ENCODE results near the gene ENOPH1.

ENOPH1 gene

DNA sequence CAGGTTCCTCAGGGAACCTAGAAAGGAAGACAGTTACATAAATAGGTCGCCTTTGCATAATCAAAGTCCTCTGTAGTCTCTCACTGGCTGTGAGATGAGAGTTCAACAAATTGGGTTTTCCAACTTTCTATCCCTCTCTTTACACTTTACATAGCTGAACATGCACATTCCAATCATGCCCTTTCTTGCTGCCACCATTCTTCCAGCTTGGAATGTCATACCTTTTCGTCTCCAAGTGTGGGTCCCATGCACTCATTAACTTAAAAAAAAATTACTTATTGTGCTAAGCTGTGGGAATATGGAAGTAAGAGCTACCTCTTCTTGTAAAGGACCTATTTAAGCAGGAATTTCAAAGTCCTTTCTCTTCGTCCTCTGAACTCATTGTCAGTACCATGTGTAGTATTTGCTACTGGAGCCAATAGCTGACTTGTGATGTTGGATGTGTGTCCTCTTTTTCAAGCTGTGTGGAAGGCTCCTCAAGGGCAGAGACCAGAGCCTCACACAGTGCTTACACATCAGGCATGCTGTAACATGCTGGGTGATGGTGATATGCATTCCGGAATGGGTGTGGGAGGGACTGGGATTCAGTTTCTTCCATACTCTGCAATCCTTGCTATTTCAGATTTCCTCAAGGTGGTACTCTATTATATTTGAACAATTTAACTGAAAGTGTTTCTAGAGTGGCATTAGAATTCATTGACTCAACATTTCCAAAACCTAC lies 7.1 kb downstream of the ENOPH1 start (continued):
- no peak for TF ChIP-seq TSHZ1 (tag by site-specific recombination; IDR thresholded peaks at IDR 0.05; ENCODE audit: borderline replicate concordance)
- TF ChIP-seq ZNF112 (tag by site-specific recombination; IDR thresholded peaks at IDR 0.05) = no peak
- TF ChIP-seq EGR2 (tag by site-specific recombination; IDR thresholded peaks at IDR 0.05; ENCODE audit: low read depth) = no peak
- no peak for TF ChIP-seq ZNF645 (tag by site-specific recombination; IDR thresholded peaks at IDR 0.05)
- TF ChIP-seq ZBTB17 (tag by site-specific recombination; IDR thresholded peaks at IDR 0.05) = peak; percentile 59; the same call in 1 of the 2 replicates
- no peak for TF ChIP-seq ZNF654 (tag by site-specific recombination; IDR thresholded peaks at IDR 0.05; ENCODE audit: low read depth)
- no peak for TF ChIP-seq SCRT1 (tag by site-specific recombination; IDR thresholded peaks at IDR 0.05; ENCODE audit: borderline replicate concordance)
- no peak for TF ChIP-seq ZNF223 (tag by site-specific recombination; IDR thresholded peaks at IDR 0.05)
- TF ChIP-seq ZXDB (tag by site-specific recombination; IDR thresholded peaks at IDR 0.05) = no peak
- 0 out of 2 replicates have a peak, but pooled peaks have one; percentile 59 for TF ChIP-seq TRIM28 (IDR thresholded peaks at IDR 0.05; ENCODE audit: borderline replicate concordance, low read length)
- TF ChIP-seq MZF1 (tag by site-specific recombination; IDR thresholded peaks at IDR 0.05; ENCODE audit: borderline replicate concordance) = no peak
- TF ChIP-seq ZNF354C (tag by site-specific recombination; IDR thresholded peaks at IDR 0.05; ENCODE audit: borderline replicate concordance, low read depth) = no peak
- no peak for TF ChIP-seq BCL11B (tag by site-specific recombination; IDR thresholded peaks at IDR 0.05; ENCODE audit: low read depth)
- no peak for TF ChIP-seq SALL2 (tag by site-specific recombination; IDR thresholded peaks at IDR 0.05; ENCODE audit: borderline replicate concordance)
- TF ChIP-seq ZNF501 (tag by site-specific recombination; IDR thresholded peaks at IDR 0.05) = no peak
- no peak for TF ChIP-seq ZNF280C (tag by site-specific recombination; IDR thresholded peaks at IDR 0.05)
- no peak for TF ChIP-seq ZNF624 (tag by site-specific recombination; IDR thresholded peaks at IDR 0.05)
- no peak for TF ChIP-seq ZNF626 (tag by site-specific recombination; IDR thresholded peaks at IDR 0.05)
- peak; percentile 99 for TF ChIP-seq ZNF600 (tag by site-specific recombination; IDR thresholded peaks at IDR 0.05)
- no peak for TF ChIP-seq GLIS2 (tag by site-specific recombination; IDR thresholded peaks at IDR 0.05)
- TF ChIP-seq ZNF521 (tag by site-specific recombination; IDR thresholded peaks at IDR 0.05) = no peak
- TF ChIP-seq ZNF157 (tag by site-specific recombination; IDR thresholded peaks at IDR 0.05) = no peak
- TF ChIP-seq ZNF350 (tag by site-specific recombination; IDR thresholded peaks at IDR 0.05) = no peak
- TF ChIP-seq, protein P1, sequence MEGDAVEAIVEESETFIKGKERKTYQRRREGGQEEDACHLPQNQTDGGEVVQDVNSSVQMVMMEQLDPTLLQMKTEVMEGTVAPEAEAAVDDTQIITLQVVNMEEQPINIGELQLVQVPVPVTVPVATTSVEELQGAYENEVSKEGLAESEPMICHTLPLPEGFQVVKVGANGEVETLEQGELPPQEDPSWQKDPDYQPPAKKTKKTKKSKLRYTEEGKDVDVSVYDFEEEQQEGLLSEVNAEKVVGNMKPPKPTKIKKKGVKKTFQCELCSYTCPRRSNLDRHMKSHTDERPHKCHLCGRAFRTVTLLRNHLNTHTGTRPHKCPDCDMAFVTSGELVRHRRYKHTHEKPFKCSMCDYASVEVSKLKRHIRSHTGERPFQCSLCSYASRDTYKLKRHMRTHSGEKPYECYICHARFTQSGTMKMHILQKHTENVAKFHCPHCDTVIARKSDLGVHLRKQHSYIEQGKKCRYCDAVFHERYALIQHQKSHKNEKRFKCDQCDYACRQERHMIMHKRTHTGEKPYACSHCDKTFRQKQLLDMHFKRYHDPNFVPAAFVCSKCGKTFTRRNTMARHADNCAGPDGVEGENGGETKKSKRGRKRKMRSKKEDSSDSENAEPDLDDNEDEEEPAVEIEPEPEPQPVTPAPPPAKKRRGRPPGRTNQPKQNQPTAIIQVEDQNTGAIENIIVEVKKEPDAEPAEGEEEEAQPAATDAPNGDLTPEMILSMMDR (tag by site-specific recombination; IDR thresholded peaks at IDR 0.05) = no peak
- TF ChIP-seq HOXC10 (CRISPR knock-in tag; IDR thresholded peaks at IDR 0.05) = no peak
- TF ChIP-seq ZNF341 (tag by site-specific recombination; IDR thresholded peaks at IDR 0.05; ENCODE audit: low read depth) = no peak
- TF ChIP-seq, protein P2, sequence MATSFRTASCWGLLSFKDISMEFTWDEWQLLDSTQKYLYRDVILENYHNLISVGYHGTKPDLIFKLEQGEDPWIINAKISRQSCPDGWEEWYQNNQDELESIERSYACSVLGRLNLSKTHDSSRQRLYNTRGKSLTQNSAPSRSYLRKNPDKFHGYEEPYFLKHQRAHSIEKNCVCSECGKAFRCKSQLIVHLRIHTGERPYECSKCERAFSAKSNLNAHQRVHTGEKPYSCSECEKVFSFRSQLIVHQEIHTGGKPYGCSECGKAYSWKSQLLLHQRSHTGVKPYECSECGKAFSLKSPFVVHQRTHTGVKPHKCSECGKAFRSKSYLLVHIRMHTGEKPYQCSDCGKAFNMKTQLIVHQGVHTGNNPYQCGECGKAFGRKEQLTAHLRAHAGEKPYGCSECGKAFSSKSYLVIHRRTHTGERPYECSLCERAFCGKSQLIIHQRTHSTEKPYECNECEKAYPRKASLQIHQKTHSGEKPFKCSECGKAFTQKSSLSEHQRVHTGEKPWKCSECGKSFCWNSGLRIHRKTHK (tag by site-specific recombination; IDR thresholded peaks at IDR 0.05) = no peak
- TF ChIP-seq, protein P3, sequence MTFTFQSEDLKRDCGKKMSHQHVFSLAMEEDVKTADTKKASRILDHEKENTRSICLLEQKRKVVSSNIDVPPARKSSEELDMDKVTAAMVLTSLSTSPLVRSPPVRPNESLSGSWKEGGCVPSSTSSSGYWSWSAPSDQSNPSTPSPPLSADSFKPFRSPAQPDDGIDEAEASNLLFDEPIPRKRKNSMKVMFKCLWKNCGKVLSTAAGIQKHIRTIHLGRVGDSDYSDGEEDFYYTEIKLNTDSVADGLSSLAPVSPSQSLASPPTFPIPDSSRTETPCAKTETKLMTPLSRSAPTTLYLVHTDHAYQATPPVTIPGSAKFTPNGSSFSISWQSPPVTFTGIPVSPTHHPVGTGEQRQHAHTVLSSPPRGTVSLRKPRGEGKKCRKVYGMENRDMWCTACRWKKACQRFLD (tag by site-specific recombination; IDR thresholded peaks at IDR 0.05) = no peak
- no peak for TF ChIP-seq SP7 (tag by site-specific recombination; IDR thresholded peaks at IDR 0.05)
- no peak for TF ChIP-seq ZNF426 (tag by site-specific recombination; IDR thresholded peaks at IDR 0.05)

Measured in HEK293 (cell line).